Mesendoderm (in vitro differentiated cells): ENCODE data around the gene NNAT.

Experiments
- DNase-seq: peaks from one replicate; pipeline ENCODE4 v3.0.0; 2013
- H2AK5ac ChIP-seq: 2 replicates; pipeline ENCODE4 v1.6.1; 2013; ENCODE audit warnings: low read length, inconsistent platforms
- H2BK120ac ChIP-seq: 2 replicates; pipeline ENCODE4 v1.6.1; 2013; ENCODE audit warnings: low read depth, mild to moderate bottlenecking, low read length, moderate library complexity, mixed read lengths
- H2BK15ac ChIP-seq: replicated peaks from 2 replicates; pipeline ENCODE4 v1.6.1; 2013; ENCODE audit warnings: low read depth, mild to moderate bottlenecking, moderate library complexity
- H2BK5ac ChIP-seq: 2 replicates; pipeline ENCODE4 v1.6.1; 2013; ENCODE audit warnings: low read length, inconsistent platforms
- H3K18ac ChIP-seq: 2 replicates; pipeline ENCODE4 v1.6.1; 2013; ENCODE audit warnings: mild to moderate bottlenecking, low read length, mixed read lengths
- H3K23ac ChIP-seq: one replicate; pipeline ENCODE4 v1.6.1; 2013; ENCODE audit warnings: low read length
- H3K27ac ChIP-seq: 2 replicates; pipeline ENCODE4 v1.5.1; 2013; ENCODE audit warnings: low read depth, mild to moderate bottlenecking, inconsistent platforms, low read length, moderate library complexity
- H3K27me3 ChIP-seq: 2 replicates; pipeline ENCODE4 v1.6.1; 2013; ENCODE audit warnings: low read length, control low read depth, mild to moderate bottlenecking, inconsistent platforms; ENCODE audit not compliant: insufficient read depth, poor library complexity
- H3K36me3 ChIP-seq: 2 replicates; pipeline ENCODE4 v1.6.1; 2013; ENCODE audit warnings: low read length, inconsistent platforms; ENCODE audit not compliant: control insufficient read depth, insufficient read depth
- H3K4ac ChIP-seq: one replicate; pipeline ENCODE4 v1.6.1; 2013; ENCODE audit warnings: low read depth, mild to moderate bottlenecking, low read length, moderate library complexity
- H3K4me1 ChIP-seq: 2 replicates; pipeline ENCODE4 v1.6.1; 2013; ENCODE audit warnings: low read depth, low read length, inconsistent platforms; ENCODE audit not compliant: control insufficient read depth
- H3K4me2 ChIP-seq: 2 replicates; pipeline ENCODE4 v1.6.1; 2013; ENCODE audit warnings: low read length
- H3K4me3 ChIP-seq: 2 replicates; pipeline ENCODE4 v1.5.1; 2013; ENCODE audit warnings: mild to moderate bottlenecking, low read length
- H3K56ac ChIP-seq: one replicate; pipeline ENCODE4 v1.6.1; 2013; ENCODE audit warnings: low read length
- H3K79me1 ChIP-seq: 2 replicates; pipeline ENCODE4 v1.6.1; 2013; ENCODE audit warnings: low read length, inconsistent platforms
- H3K79me2 ChIP-seq: 2 replicates; pipeline ENCODE4 v1.6.1; 2013; ENCODE audit warnings: mild to moderate bottlenecking, low read length; ENCODE audit not compliant: control insufficient read depth, insufficient read depth
- H3K9ac ChIP-seq: 2 replicates; pipeline ENCODE4 v1.6.1; 2013; ENCODE audit warnings: low read length, inconsistent platforms
- H4K5ac ChIP-seq: one replicate; pipeline ENCODE4 v1.6.1; 2013; ENCODE audit warnings: low read length
- H4K8ac ChIP-seq: one replicate; pipeline ENCODE4 v1.6.1; 2013; ENCODE audit warnings: low read depth, mild to moderate bottlenecking, control low read depth, low read length, moderate library complexity
- whole genome bisulfite sequencing: extraction: QIAGEN DNeasy Blood & Tissue Kit; methylation state at CpG from one replicate; pipeline ENCODE4 v1.1.7; 2013; ENCODE audit warnings: low lambda C conversion rate, missing lambda C conversion rate; ENCODE audit not compliant: insufficient coverage; ENCODE audit errors: extremely low coverage; 5-methylcytosine and 5-hydroxymethylcytosine counted together

Gene NNAT

DNA sequence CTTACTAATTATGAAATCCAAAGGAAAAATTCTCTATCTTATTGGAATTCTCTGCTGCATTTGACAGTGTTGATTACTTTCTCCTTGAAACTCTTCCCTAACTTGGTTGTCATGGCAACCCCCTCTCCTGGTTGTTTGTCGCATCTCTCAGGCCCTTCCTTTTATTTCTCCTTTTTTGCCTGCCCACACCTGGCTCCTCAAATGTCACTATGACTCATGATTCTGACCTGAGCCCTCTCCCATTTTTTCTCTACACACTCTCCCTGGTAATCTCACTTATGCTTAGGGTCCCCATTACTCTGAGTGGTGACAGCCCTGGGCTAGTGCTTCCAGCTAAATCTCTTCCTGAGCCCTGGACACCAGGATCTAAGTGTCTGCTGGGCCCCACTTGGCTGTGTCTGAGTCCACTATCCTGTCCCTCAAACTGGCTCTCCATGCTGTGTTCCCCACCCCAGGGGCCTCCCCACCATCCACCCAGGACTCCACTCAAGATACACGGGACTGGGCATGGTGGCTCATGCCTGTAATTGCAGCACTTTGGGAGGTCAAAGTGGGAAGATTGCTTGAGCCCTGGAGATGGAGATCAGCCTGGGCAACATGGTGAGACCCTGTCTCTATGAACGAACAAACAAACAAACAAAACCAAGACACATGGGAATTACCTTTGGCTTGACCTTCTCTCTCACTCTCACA lies 16.5 kb upstream of the NNAT start:
- no peak overlapping the region for H3K4me2 ChIP-seq
- H4K8ac ChIP-seq: no peak overlapping the region
- no CpG with 5 or more reads among the region's 3 CpGs for WGBS
- no peak overlapping the region for H3K9ac ChIP-seq
- H2BK15ac ChIP-seq: no peak overlapping the region
- no peak overlapping the region for H3K18ac ChIP-seq
- H4K5ac ChIP-seq: no peak overlapping the region
- no peak overlapping the region for H2BK120ac ChIP-seq
- H2AK5ac ChIP-seq: no peak overlapping the region
- no peak overlapping the region for H3K56ac ChIP-seq
- H3K23ac ChIP-seq: no peak overlapping the region
- H3K36me3 ChIP-seq: no peaks in the 10 kb centered on the region
- H3K4me3 ChIP-seq: no peak overlapping the region
- no peak overlapping the region for H3K27ac ChIP-seq
- no peak overlapping the region for H3K4ac ChIP-seq
- DNase-seq: peak; percentile 85
- no peaks in the 10 kb centered on the region for H3K79me1 ChIP-seq
- no peak overlapping the region for H2BK5ac ChIP-seq
- peaks cover 5% of the 10 kb centered on the region for H3K4me1 ChIP-seq
- no peaks in the 10 kb centered on the region for H3K79me2 ChIP-seq
- H3K27me3 ChIP-seq: no peaks in the 10 kb centered on the region

DNA sequence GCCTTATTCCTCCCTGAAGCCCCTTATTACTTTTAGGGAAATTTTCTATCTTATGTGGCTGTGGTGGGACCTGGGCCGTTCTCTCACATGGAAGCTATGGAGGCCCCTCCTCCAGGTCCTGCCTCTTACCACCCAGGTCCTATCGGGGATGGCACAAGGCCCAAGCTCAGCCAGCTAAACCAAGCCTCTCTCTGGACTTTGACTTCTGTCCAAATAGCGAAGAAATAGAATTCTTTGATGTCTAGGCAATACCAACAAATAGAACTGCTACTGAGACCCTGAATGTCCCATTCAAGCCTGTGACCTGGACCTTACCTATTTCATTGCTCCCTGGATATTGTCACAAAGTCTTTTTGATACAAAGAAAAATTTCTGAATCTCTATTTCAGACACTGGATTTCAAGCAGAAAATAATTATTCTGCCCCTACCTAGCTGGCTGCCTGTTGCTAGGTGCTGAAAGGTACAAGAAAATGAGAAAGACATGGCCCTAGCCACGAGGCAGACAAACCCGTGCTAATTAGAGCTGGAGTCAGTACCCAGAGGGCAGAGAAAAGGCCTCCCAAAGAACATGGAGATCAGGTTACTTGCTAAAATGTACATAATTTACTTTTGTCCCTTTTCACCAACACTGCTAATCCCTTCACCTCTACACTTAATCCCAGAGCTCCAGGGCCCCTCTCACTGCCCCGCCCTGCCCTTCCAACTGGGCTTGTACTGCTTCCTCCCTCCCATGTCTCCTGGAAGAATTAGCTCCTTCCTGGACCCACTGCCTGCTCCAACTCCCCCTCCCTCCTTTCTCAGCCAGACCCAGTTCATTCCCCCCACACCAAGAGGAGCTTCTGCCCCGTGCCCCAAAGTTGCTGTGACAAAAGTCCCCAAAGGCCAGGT lies 15.5 kb upstream of the NNAT start:
- Histone ChIP-seq H3K4me2 (no peak overlapping the region), H4K8ac (no peak overlapping the region), H3K79me2 (no peaks in the 10 kb centered on the region), H2BK5ac (no peak overlapping the region), H3K23ac (no peak overlapping the region), H3K36me3 (no peaks in the 10 kb centered on the region), H2AK5ac (no peak overlapping the region), H3K27me3 (no peaks in the 10 kb centered on the region), H3K4me1 (peaks cover 5% of the 10 kb centered on the region), H3K79me1 (no peaks in the 10 kb centered on the region), H2BK15ac (no peak overlapping the region), H2BK120ac (no peak overlapping the region), H3K56ac (no peak overlapping the region), H3K18ac (no peak overlapping the region), H3K4ac (no peak overlapping the region), H3K27ac (no peak overlapping the region), H4K5ac (no peak overlapping the region), H3K9ac (no peak overlapping the region), H3K4me3 (no peak overlapping the region)
- no peak for DNase-seq
- no CpG with 5 or more reads among the region's 7 CpGs for WGBS

- Histone ChIP-seq H3K4me1 (peaks cover 5% of the 10 kb centered on the region), H2BK5ac (no peak overlapping the region), H2AK5ac (no peak overlapping the region), H3K36me3 (no peaks in the 10 kb centered on the region), H3K56ac (no peak overlapping the region), H3K27ac (no peak overlapping the region), H3K27me3 (no peaks in the 10 kb centered on the region), H3K79me1 (no peaks in the 10 kb centered on the region), H4K8ac (no peak overlapping the region), H3K79me2 (no peaks in the 10 kb centered on the region), H2BK15ac (no peak overlapping the region), H3K4me2 (no peak overlapping the region), H3K4ac (no peak overlapping the region), H3K18ac (no peak overlapping the region), H3K9ac (no peak overlapping the region), H4K5ac (no peak overlapping the region), H3K23ac (no peak overlapping the region), H2BK120ac (no peak overlapping the region), H3K4me3 (no peak overlapping the region)
- no CpG with 5 or more reads among the region's 4 CpGs for WGBS
- no peak for DNase-seq
Observed at GRCh38 chr20:37506152-37506725, 14.8 kb upstream of the NNAT start.

DNA sequence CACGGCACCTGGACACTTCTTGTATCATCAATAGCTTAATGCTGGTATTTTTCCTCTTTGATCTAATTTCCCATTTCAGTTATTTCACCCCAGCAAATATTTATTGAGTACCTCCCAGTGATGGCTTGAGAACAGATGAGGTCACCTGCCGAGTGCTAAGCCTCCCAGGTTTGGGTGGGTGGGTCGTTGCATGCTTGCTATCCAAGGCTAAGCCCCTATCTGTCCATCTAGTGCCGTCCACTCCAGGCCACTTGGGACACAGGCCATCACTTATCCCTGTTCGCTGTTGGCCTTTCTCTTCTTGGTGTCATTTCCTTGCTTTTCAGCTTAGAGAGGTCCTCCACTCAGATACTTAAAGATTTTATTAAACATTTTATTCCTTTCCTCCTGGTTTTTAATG lies 10.8 kb upstream of the NNAT start:
- Histone ChIP-seq H3K27me3 (no peaks in the 10 kb centered on the region), H3K4ac (no peak overlapping the region), H3K23ac (no peak overlapping the region), H2BK15ac (no peak overlapping the region), H3K4me1 (peaks cover 5% of the 10 kb centered on the region), H2BK120ac (no peak overlapping the region), H3K36me3 (no peaks in the 10 kb centered on the region), H3K9ac (no peak overlapping the region), H2BK5ac (no peak overlapping the region), H4K8ac (no peak overlapping the region), H2AK5ac (no peak overlapping the region), H3K79me1 (peaks cover 2% of the 10 kb centered on the region), H3K4me3 (no peak overlapping the region), H3K79me2 (no peaks in the 10 kb centered on the region), H4K5ac (no peak overlapping the region), H3K4me2 (no peak overlapping the region), H3K27ac (no peak overlapping the region), H3K18ac (no peak overlapping the region), H3K56ac (no peak overlapping the region)
- no CpG with 5 or more reads among the region's 5 CpGs for WGBS
- no peak for DNase-seq

DNA sequence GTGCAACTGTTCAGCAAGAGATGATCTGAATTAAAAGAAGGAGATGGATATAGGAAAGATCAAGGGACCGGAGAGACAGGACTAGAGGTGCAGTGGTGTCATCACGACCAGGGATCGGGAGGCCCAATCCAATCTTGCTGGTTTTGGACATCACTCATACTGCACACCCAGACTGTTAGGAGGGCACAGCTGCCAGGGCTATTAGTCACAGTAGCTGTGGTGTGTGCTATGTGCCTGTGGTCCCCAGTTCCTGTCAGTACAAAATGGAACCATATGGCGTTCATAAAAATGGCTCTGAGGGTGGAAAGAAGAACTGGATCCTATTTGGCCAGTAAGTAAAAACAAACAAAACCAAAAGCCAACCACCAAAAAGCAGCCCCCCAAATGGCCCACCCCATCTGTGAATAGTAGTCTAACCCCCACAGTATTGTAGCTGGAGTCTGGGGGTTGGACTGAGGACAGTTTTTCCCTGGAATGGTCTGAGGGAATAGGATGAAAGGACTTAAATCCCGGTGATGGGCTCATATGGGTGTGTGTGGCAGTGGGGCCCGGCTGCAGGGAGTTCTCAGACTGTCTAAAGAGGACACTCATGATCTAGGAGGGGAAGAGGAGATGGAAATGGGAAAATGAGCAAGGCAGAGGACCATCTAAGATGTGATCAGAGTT lies 9.3 kb upstream of the NNAT start:
- H3K79me1 ChIP-seq: peaks cover 10% of the 10 kb centered on the region
- no peak for DNase-seq
- H3K4me2 ChIP-seq: no peak overlapping the region
- no peak overlapping the region for H3K4ac ChIP-seq
- WGBS: no CpG with 5 or more reads among the region's 6 CpGs
- H2BK120ac ChIP-seq: no peak overlapping the region
- peaks cover 2% of the 10 kb centered on the region for H3K79me2 ChIP-seq
- H3K4me1 ChIP-seq: no peaks in the 10 kb centered on the region
- H2AK5ac ChIP-seq: no peak overlapping the region
- no peak overlapping the region for H4K5ac ChIP-seq
- no peak overlapping the region for H4K8ac ChIP-seq
- H2BK15ac ChIP-seq: no peak overlapping the region
- no peaks in the 10 kb centered on the region for H3K36me3 ChIP-seq
- H3K4me3 ChIP-seq: no peak overlapping the region
- H2BK5ac ChIP-seq: no peak overlapping the region
- H3K18ac ChIP-seq: no peak overlapping the region
- no peak overlapping the region for H3K27ac ChIP-seq
- H3K23ac ChIP-seq: no peak overlapping the region
- no peak overlapping the region for H3K56ac ChIP-seq
- H3K27me3 ChIP-seq: no peaks in the 10 kb centered on the region
- H3K9ac ChIP-seq: no peak overlapping the region
